WTC11 (cell line): ENCODE measurements around the gene RHEB. TPM values are rescaled to one million over a fixed set of nuclear protein-coding genes. Genes with fewer than 3 reads are reported as not detected.

Experiments used
- ATAC-seq: fragments of 200-7000 bp; cut with Tn5 transposase; 2 replicates; pipeline ENCODE4 v1.10.0; 2021; ENCODE audit warnings: mild to moderate bottlenecking, moderate library complexity
- CTCF ChIA-PET: fragments of 300-600 bp; sonication (Branson Sonifier 250); formaldehyde crosslinking; loops from one replicate; lab custom pipeline; 2021; ENCODE audit warnings: antibody characterized with exemption; lab: Charles Lee
- POLR2A ChIA-PET: fragments of 350-600 bp; sonication (Branson Sonifier 250); formaldehyde crosslinking; loops from one replicate; lab custom pipeline; 2021; ENCODE audit warnings: antibody characterized with exemption; lab: Charles Lee
- DNase-seq: peaks from one replicate; pipeline ENCODE4 v3.0.0; 2021; ENCODE audit warnings: low spot score
- H3K27ac Mint-ChIP-seq: 2 replicates; pipeline ENCODE4 v1.8.0; 2021; ENCODE audit warnings: mixed read lengths
- H3K27me3 Mint-ChIP-seq: 2 replicates; pipeline ENCODE4 v1.8.0; 2021; ENCODE audit warnings: low read depth, mild to moderate bottlenecking, moderate library complexity, mixed read lengths
- H3K36me3 Mint-ChIP-seq: 2 replicates; pipeline ENCODE4 v1.8.0; 2021; ENCODE audit warnings: mixed read lengths
- H3K4me1 Mint-ChIP-seq: 2 replicates; pipeline ENCODE4 v1.8.0; 2022; ENCODE audit warnings: mixed read lengths
- H3K4me3 Mint-ChIP-seq: 2 replicates; pipeline ENCODE4 v1.8.0; 2021; ENCODE audit warnings: mild to moderate bottlenecking, moderate library complexity, mixed read lengths
- H3K9me3 Mint-ChIP-seq: 2 replicates; pipeline ENCODE4 v1.8.0; 2021; ENCODE audit warnings: mixed read lengths
- ATF1 ChIP-seq: sonication (generic); formaldehyde crosslinking; IDR thresholded peaks from 2 replicates; pipeline ENCODE4 v1.8.1; 2023; ENCODE audit warnings: mild to moderate bottlenecking, moderate library complexity, missing genetic modification reagents
- CBFB ChIP-seq: sonication (generic); formaldehyde crosslinking; IDR thresholded peaks from 2 replicates; pipeline ENCODE4 v1.8.1; 2022; ENCODE audit warnings: mild to moderate bottlenecking, low read depth, missing genetic modification reagents
- CREB1 ChIP-seq: sonication (generic); formaldehyde crosslinking; IDR thresholded peaks from 2 replicates; pipeline ENCODE4 v1.8.0; 2023; ENCODE audit warnings: mild to moderate bottlenecking, missing genetic modification reagents
- CTCF ChIP-seq: fragments of 200-600 bp; IDR thresholded peaks from 2 replicates; pipeline ENCODE4 v1.8.0; 2022; ENCODE audit warnings: antibody characterized with exemption
- EMX1 ChIP-seq: fragments of 250-450 bp; sonication (Bioruptor Pico); IDR thresholded peaks from 2 replicates; pipeline ENCODE4 v1.8.0; 2021; ENCODE audit warnings: mild to moderate bottlenecking
- FOXJ3 ChIP-seq: sonication (generic); formaldehyde crosslinking; IDR thresholded peaks from 2 replicates; pipeline ENCODE4 v1.9.0; 2021; ENCODE audit warnings: missing genetic modification reagents, mild to moderate bottlenecking, borderline replicate concordance
- FOXK1 ChIP-seq: sonication (generic); formaldehyde crosslinking; IDR thresholded peaks from 2 replicates; pipeline ENCODE4 v1.8.0; 2022; ENCODE audit warnings: mild to moderate bottlenecking, moderate library complexity, missing genetic modification reagents
- NFATC4 ChIP-seq: fragments of 250-450 bp; sonication (Bioruptor Pico); IDR thresholded peaks from 2 replicates; pipeline ENCODE4 v1.9.0; 2021; ENCODE audit warnings: mild to moderate bottlenecking
- NFYB ChIP-seq: sonication (generic); formaldehyde crosslinking; conservative IDR thresholded peaks from 2 replicates; pipeline ENCODE4 v1.8.0; 2022; ENCODE audit warnings: low read depth, missing genetic modification reagents
- OVOL2 ChIP-seq: fragments of 250-450 bp; sonication (Bioruptor Pico); IDR thresholded peaks from 2 replicates; pipeline ENCODE4 v1.9.0; 2021; ENCODE audit warnings: mild to moderate bottlenecking, borderline replicate concordance
- PREB ChIP-seq: sonication (generic); formaldehyde crosslinking; IDR thresholded peaks from 2 replicates; pipeline ENCODE4 v1.8.1; 2022; ENCODE audit warnings: mild to moderate bottlenecking, missing genetic modification reagents, moderate library complexity, borderline replicate concordance
- PRRX2 ChIP-seq: fragments of 250-450 bp; sonication (Bioruptor Pico); IDR thresholded peaks from 2 replicates; pipeline ENCODE4 v1.8.0; 2021; ENCODE audit warnings: mild to moderate bottlenecking
- RORB ChIP-seq: fragments of 250-450 bp; sonication (Bioruptor Pico); IDR thresholded peaks from 2 replicates; pipeline ENCODE4 v1.9.0; 2021; ENCODE audit warnings: mild to moderate bottlenecking
- SMAD4 ChIP-seq: sonication (generic); formaldehyde crosslinking; IDR thresholded peaks from 2 replicates; pipeline ENCODE4 v1.8.0; 2022; ENCODE audit warnings: mild to moderate bottlenecking, missing genetic modification reagents
- TEAD1 ChIP-seq: sonication (generic); formaldehyde crosslinking; IDR thresholded peaks from 2 replicates; pipeline ENCODE4 v1.8.0; 2022; ENCODE audit warnings: mild to moderate bottlenecking, missing genetic modification reagents
- USF2 ChIP-seq: sonication (generic); formaldehyde crosslinking; IDR thresholded peaks from 2 replicates; pipeline ENCODE4 v1.8.1; 2023; ENCODE audit warnings: mild to moderate bottlenecking, missing genetic modification reagents, moderate library complexity
- ZBTB43 ChIP-seq: sonication (generic); formaldehyde crosslinking; IDR thresholded peaks from 2 replicates; pipeline ENCODE4 v1.8.1; 2023; ENCODE audit warnings: mild to moderate bottlenecking, missing genetic modification reagents
- ZNF121 ChIP-seq: sonication (generic); formaldehyde crosslinking; IDR thresholded peaks from 2 replicates; pipeline ENCODE4 v1.8.0; 2023; ENCODE audit warnings: missing genetic modification reagents
- ZNF281 ChIP-seq: sonication (generic); formaldehyde crosslinking; IDR thresholded peaks from 2 replicates; pipeline ENCODE4 v1.8.0; 2023; ENCODE audit warnings: mild to moderate bottlenecking, missing genetic modification reagents
- ZNF416 ChIP-seq: fragments of 250-450 bp; sonication (Bioruptor Pico); IDR thresholded peaks from 2 replicates; pipeline ENCODE4 v1.9.0; 2021; ENCODE audit warnings: mild to moderate bottlenecking, inconsistent platforms
- ZNF512 ChIP-seq: sonication (generic); formaldehyde crosslinking; IDR thresholded peaks from 2 replicates; pipeline ENCODE4 v1.8.1; 2022; ENCODE audit warnings: missing genetic modification reagents, borderline replicate concordance
- total RNA-seq: library from RNA; stranded (reverse); gene quantifications from 3 replicates; pipeline ENCODE4 v1.2.3, GENCODE V29; 2021
- TF ChIP-seq, protein P1 (sequence below): fragments of 250-450 bp; sonication (Bioruptor Pico); conservative IDR thresholded peaks from 2 replicates; pipeline ENCODE4 v1.9.0; 2021; ENCODE audit warnings: mild to moderate bottlenecking

RHEB gene
- total RNA-seq, 1 experiment from 2014 or later, result 133 TPM

GRCh38 chr7:151565541-151565940 lies 45.8 kb upstream of the RHEB start (continued):
- TF ChIP-seq ZNF512 (CRISPR knock-in tag) (no peak), FOXJ3 (no peak), NFATC4 (CRISPR knock-in tag) (no peak), ZNF416 (CRISPR knock-in tag) (no peak), ZBTB43 (CRISPR knock-in tag) (no peak), FOXK1 (CRISPR knock-in tag) (no peak), SMAD4 (CRISPR knock-in tag) (no peak), PRRX2 (CRISPR knock-in tag) (no peak), ATF1 (CRISPR knock-in tag) (no peak), OVOL2 (no peak)

GRCh38 chr7:151560243-151560642 lies 40.5 kb upstream of the RHEB start:
- ChIA-PET POLR2A (no interaction called here), CTCF (no interaction called here)
- ATAC-seq, result no peak
- TF ChIP-seq CTCF (no peak), CREB1 (no peak), FOXJ3 (no peak), RORB (CRISPR knock-in tag) (no peak), NFATC4 (CRISPR knock-in tag) (no peak), PREB (CRISPR knock-in tag) (no peak), EMX1 (CRISPR knock-in tag) (no peak), ZNF121 (CRISPR knock-in tag) (no peak), ZNF281 (CRISPR knock-in tag) (no peak), TEAD1 (CRISPR knock-in tag) (no peak), NFYB (no peak), USF2 (CRISPR knock-in tag) (no peak), CBFB (CRISPR knock-in tag) (no peak)
- TF ChIP-seq, protein P1, sequence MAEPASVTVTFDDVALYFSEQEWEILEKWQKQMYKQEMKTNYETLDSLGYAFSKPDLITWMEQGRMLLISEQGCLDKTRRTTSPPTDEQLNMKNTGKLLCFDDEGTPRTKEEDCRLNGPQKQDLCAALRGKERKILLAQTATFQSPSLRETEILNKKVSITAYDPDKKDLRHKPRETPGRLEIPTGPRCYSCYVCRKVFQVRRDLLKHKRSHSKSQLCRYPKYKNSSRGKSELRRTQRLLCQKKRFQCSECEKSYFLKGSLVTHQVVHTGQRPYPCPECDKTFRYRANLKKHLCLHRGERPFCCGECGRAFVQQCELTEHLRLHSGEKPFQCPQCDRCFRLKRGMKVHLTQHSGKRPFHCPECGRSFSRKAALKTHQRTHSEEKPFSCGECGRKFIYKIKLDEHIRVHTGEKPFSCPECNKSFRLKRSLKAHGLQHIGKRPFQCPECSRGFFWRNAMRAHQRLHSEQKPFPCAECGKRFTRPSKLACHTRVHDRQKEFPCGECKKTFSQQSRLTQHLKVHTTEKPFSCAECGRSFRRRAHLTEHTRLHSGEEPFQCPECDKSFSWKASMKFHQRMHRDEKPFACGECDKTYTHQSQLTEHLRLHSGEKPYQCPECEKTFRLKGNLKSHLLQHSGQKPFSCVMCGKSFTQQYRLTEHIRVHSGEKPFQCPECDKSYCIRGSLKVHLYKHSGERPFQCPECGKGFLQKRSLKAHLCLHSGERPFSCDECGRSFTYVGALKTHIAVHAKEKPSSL (CRISPR knock-in tag), result no peak

More at GRCh38 chr7:151560243-151560642, 40.5 kb upstream of the RHEB start:
- no peak overlapping the region for H3K4me3 Mint-ChIP-seq
- H3K9me3 Mint-ChIP-seq, result no peaks in the 10 kb centered on the region
- peaks cover 6% of the 10 kb centered on the region; the same call in 1 of the 2 replicates for H3K36me3 Mint-ChIP-seq
- no peaks in the 10 kb centered on the region for H3K27me3 Mint-ChIP-seq
- H3K27ac Mint-ChIP-seq, result no peak overlapping the region
- DNase-seq, result no peak
- no peaks in the 10 kb centered on the region for H3K4me1 Mint-ChIP-seq
